Esophagus mucosa (tissue), 1 donor: Measurements from ENCODE around the gene CHST7. TPM values are rescaled to one million over a fixed set of nuclear protein-coding genes. Genes with fewer than 3 reads are reported as not detected.

ENCODE experiments used
- ATAC-seq: fragments of 200-7000 bp; cut with Tn5 transposase; one replicate; pipeline ENCODE4 v1.9.1; 2020
- total RNA-seq: library from RNA; stranded (reverse); gene quantifications from one replicate; pipeline ENCODE4 v1.2.4, GENCODE V29; 2023
- donor health status: DM: yes; HTN: yes; CAD: no.

Gene CHST7
- total RNA-seq, 1 donor from 2014 or later = 0.96 TPM

DNA sequence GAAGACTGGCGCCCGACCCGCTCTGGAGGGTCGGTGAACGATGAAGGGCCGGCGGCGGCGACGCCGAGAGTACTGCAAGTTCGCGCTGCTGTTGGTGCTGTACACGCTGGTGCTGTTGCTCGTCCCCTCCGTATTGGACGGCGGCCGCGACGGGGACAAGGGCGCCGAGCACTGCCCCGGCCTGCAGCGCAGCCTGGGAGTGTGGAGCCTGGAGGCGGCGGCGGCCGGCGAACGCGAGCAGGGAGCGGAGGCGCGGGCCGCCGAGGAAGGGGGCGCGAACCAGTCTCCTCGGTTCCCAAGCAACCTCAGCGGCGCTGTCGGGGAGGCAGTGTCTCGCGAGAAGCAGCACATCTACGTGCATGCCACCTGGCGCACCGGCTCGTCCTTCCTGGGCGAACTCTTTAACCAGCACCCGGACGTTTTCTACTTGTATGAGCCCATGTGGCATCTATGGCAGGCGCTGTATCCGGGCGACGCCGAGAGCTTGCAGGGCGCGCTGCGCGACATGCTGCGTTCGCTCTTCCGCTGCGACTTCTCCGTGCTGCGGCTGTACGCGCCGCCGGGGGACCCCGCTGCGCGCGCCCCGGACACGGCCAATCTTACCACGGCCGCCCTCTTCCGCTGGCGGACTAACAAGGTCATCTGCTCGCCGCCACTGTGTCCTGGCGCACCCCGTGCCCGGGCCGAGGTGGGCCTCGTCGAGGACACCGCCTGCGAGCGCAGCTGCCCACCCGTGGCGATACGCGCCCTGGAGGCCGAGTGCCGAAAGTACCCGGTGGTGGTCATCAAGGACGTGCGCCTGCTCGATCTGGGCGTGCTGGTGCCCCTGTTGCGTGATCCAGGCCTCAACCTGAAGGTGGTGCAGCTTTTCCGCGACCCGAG is 568 bp downstream of the CHST7 start:
- peak; percentile 61 for ATAC-seq

DNA sequence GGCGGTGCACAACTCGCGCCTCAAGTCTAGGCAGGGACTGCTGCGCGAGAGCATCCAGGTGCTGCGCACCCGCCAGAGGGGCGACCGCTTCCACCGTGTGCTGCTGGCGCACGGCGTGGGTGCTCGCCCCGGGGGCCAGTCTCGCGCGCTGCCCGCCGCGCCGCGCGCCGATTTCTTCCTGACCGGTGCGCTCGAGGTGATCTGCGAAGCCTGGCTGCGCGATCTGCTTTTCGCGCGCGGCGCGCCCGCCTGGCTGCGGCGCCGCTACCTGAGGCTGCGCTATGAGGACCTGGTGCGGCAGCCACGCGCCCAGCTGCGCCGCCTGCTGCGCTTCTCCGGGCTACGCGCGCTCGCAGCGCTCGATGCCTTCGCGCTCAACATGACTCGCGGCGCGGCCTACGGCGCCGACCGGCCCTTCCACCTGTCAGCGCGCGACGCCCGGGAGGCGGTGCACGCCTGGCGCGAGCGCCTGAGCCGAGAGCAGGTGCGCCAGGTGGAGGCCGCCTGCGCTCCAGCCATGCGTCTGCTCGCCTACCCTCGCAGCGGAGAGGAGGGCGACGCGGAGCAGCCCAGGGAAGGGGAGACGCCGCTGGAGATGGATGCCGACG is 1.3 kb downstream of the CHST7 start:
- ATAC-seq = peak; percentile 60

DNA sequence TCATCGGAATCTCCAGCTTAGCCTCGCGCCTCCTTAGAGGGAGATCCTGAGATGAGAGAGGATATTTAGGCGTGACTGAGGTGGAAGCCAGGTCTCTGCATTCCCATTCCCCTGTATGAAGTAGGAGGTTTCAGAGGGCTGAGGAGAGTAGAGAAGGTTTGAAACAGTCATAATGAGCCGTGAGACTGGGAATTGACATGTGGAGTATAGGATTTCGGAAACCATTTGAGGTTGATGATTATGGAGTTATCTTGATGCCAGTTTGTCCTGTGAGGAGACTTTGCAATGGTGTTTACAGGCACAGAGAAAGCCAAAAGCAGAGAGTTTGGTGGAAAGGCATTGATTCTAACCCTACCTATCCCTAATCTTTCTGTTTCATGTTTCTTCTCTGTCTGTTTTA is 2.0 kb downstream of the CHST7 start:
- no peak for ATAC-seq

DNA sequence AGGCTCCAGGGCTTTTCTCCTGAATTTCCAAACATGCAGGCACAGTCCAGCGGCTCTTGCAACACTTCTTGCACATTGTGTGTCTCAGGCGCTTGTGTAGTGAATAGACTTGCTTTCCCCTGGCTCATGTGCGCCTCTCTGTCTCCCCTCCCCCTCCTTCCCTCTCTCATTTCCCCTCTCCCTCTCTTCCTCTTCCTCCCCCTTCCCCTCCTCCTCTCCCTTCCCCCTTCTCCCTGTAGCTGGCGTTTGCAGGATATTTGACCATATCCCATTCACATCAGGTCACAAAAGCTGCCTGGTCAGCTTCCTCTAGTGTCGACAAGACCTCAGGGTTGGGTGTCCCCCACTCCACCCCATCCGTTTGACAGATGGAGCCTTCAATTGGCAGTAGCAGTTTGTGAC is 2.4 kb downstream of the CHST7 start:
- no peak for ATAC-seq

DNA sequence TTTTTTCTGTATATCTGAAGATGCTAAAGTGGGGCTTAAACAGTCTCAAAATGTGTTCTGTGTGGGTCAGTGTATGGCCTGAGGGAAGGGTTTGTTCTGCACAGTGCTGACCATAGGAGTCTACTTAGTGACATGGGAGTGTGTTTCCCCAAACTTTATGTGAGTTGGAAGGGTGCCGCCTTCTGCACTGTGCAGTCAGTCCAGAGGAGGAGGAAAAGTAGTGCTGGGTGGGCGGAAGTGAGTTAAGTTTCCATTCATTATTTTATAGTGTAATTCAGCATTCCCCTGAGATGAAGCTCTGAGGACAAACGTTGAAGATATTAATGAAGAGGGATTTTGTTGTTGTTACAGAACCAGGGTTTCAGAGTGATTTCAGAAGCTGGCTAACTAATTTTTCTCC is 2.9 kb downstream of the CHST7 start:
- no peak for ATAC-seq

DNA sequence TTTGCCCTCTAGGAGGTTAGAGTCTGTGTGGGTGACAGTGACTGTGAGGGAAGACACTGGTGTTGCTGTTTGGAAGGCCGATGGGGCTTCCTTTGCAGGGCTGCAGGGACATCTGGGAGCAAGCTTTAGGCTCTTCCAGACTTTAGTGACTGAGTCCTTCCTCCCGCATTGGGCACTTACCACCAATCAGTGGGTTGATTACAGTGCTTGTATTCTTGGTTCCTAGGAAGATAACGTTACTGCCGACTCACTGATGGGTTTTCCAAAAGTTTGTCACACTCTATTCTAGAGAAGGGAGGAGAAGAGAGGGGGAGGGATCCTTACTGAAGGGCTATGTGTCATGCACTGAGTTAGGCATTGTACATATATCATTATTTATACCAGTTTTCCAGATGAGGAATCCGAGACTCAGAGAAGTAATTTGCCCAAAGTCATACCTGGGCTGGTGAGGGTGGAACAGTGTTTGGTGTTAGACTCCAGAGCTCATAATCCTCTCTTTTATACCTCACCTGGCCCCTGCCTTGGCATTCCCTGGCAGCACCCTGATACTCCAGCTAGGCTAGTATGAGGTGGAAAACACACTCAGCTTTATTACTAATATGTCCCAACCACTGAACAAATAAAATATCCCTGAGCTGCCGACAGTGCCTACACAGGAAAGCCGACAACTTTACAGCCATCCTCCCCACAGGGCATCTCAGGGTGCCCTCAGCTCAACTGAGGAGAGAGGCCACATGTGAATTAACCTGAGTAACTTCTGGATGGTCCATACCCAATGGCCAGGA is 3.8 kb downstream of the CHST7 start:
- peak; percentile 15 for ATAC-seq

DNA sequence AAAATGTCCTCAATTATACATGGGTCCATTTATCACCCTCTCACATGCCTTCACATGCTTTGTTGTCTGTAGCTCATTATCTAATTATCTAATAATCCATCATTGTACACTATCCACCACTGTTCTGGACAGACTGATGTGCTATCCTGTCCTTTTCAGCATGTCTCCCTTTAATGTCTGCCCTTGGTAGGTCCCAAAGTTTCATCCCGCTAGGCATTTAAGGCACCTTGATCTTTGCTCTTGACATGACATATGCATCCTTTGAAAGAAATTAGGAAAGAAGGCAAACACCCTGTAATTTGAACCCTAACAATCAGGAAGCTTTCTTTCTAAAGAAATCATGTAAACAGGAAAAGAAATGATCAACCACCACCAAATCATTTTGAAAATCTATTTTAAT is 5.7 kb downstream of the CHST7 start:
- no peak for ATAC-seq

DNA sequence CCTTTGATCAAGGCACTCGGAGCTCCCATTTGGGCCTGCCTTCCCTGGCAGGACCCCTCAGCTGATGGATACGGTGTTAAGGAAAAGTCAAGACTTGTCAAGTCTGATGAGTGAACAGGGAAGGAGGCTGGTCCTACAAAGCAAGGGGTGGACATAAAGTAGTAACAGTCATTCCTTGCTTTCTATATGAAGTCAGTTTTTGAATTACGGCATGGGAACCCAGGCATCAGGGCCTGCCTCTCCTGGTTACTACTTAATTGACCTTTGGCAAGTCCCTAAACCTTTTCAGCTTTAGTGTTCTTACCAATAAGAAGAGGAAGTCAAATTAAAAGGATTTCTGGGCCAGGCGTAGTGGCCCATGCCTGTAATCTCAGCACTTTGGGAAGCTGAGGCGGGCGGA is 7.0 kb downstream of the CHST7 start:
- no peak for ATAC-seq

DNA sequence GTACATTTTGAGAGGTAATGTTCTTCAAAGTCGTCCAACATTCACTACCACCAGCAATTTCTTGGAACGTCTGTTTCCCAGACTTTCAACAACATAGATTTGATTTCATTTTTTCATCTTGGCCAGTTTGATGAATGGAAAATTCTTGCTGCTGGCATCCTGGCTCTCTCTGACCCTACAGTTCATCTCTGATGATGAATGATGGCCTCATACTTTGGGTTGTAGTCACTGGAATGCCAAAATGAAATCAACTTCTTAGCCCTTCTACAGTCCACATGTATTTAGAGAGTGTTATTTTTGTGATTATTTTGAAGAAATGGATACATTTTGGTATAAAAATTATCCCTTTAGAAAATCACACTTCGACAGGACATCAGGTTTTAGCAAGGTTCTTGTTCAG is 8.8 kb downstream of the CHST7 start:
- no peak for ATAC-seq

DNA sequence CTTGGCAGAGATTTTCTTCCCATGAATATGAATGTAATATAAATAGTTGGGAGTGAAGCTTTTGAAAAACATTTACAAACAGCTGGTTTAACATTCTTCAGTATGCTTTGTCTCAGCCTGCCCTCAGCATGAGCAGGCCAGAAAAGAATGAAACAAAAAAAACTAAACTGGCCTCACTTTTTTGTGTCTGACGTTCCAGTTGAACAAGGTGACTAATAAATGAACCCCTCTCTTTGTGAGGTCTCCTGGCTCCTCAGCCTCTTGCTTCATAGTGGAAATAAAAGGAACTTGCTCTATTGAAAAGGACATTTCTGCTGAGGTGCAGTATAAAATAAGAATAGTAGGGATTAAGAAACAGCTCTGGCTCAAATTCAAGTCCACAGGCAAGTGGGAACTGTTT is 9.4 kb downstream of the CHST7 start:
- ATAC-seq = peak; percentile 80

DNA sequence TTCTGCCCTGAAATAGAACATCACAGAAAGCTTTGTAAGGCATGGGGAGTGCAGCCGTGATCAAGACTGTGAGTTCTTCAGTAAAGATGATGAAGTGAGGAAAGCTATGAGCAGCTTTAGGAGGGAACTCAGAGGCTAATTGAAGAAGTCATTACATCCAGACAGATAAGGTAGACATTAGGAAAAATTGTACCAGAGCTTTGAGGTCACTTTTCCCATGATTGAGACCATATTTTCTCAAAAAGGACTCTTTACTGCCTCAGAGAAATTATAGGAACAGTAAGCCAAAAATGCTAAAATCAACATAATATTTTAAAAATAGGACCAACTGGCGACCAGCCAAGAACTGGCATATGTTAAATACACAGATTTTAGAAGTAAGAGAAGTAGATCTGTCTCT is 11.2 kb downstream of the CHST7 start:
- ATAC-seq = no peak

DNA sequence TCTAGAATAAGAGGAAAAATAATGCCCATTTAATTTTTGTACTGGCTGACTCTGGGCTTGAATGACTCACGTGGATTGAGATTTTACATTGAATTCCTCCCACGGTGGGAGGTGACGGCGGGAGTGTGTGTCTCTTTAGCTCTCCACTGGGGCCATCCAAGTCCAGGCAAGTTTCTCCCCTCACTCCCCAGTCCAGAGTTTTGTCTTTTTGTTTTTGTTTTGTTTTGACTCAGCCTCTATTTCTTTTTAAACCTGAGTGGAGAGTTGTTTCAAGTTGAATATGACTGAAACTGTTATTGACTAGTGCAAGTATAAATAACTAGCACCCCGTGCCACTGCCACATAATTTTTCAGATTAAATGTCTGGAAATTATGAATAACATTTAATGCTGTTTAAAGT is 13.6 kb downstream of the CHST7 start:
- ATAC-seq = no peak

DNA sequence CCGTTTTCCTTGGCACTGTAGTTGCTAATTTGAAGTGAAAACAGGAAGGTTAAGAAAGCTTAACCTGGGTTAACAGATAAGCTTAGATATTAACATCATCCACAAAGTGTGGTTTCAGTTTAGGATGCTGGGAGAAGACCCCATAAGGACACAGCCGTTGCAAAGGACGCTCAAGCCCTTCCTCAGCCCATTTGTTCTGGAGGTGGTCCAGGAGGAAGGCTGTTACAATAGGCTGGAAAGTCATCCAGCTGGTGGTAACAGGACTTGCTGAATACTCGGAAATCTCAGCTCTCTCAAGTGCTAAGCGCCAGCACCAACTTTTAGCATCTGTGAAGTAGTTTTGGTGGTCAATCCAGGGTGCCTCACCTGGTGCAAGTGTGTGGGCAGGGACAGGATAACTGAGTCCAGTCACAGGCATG is 14.2 kb downstream of the CHST7 start:
- ATAC-seq = no peak

DNA sequence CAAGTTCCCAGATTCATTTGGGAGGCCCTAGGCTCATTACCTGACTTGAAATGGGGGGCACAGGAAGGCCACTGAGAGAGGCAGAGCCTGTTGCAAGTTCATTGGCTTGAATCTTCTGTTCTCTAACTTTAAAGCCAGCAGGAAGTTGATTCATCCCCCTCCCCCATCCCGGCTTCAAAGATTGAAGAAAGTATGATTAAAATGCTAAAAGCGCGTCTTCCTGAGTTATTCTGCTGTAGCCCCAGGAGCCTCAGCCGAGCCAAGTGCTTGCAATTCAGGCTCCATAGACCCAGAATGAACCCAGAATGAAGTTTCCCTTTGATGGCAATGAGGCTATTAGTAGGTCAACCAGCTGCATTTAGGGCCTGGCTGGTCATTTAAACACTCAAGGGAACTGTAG is 14.7 kb downstream of the CHST7 start:
- no peak for ATAC-seq

DNA sequence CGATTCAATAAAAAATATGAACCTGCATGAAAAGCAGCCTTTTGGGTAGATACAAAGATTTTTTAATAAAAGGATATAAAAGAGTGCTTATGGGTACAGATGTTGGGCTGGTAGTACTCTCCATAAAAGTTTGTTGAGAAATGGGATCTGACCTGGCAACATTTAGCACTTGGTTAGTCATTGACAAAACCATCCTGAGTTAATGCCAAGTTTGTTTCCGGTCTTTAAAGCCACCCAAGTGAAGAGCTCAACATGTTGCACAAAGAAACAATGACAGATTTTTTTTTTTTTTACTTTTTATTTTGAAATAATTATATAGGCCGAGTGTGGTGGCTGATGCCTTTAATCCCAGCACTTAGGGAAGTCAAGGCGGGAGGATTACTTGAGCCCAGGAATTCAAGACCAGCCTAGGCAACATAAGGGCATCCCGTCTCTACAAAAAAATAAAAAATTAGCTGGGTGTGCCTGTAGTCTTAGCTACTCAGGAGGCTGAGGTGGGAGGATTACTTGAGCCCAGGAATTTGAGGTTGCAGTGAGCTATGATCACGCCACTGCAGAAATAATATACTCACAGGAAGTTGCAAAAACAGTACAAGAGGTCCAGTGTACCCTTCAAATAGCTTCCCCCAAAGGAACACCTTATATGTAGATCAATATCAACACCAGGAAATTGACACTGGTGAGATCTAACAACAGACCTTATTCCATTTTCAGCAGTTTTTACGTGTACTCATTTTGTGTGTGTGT is 16.6 kb downstream of the CHST7 start:
- ATAC-seq = peak; percentile 72

DNA sequence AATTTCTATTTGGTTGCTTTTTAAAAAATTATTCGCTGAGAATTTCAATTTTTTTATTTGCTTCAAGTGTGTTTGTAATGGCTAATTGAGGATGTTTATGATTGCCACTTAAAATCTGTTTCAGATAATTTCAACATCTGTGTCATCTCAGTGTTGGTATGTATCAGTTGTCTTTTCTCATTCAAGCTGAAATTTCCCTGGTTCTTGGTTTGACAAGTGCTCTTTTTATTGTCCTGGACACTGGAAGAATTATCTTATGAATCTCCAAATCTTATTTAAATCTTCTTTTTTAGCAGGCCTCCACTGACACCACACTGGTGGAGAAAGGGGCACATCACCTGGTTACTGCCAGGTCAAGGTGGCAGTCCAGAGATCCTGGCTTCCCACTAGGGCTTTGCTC is 21.5 kb downstream of the CHST7 start:
- no peak for ATAC-seq

DNA sequence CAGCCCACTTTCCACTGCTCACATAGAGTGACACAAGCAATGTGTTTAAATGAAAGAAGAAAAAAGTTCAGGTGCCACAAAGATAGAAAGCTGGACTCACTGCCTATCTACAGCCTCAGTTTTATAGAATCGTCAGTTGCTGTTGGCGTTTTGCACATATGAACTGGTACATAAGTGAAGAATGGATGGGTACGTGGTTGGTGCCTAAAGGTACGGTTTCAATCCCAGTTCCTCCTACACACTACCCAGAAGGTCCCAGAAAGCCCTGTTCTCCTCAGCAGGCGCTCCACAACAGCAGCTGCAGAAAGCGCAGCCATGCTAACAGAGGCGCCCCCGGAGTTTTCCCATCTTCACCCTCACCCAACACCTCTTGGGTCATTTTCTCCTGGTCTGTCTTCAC is 23.6 kb downstream of the CHST7 start:
- ATAC-seq = no peak

DNA sequence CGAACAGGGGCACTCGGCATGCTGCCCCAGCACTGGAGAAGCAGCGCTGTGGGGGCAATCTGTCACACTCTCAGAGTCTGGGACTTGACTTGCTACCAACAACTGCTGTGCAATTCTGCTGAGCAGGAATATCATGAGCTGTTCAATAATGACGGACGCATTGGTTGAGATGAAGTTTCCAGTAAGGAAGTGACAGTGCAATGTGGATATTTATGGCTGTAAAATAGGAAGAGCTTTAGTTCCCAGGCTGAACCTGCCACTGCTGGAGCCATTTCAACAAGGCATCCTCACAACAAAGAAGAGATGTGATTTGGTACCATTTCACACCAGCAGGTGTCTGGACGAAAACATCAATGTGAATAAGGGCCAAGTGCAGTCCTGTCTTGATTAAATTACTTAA is 24.2 kb downstream of the CHST7 start:
- ATAC-seq = no peak

DNA sequence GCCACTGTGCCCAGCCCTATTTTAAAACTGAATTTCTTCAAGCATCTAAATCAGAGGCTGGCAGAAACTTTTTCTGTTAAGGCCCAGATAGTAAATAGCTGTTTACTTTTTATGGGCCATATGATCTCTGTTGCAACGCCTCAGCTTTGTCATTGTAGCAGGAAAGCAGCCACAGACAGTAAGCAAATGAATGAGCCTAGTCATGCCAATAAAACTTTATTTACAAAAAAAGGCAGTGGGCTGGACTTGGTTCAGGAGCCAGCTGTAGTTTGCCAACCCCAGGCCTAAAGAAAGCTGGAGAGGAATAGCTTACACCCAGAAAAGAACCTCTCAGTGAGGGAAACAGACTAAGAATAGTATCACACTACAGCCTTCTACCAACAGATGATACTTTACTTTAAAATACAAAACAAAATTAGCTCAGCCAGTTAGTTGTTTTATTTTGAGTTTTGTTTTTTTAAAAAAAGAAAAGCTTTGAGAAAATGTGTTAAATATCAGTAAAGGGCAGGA is 25.5 kb downstream of the CHST7 start:
- ATAC-seq = no peak

DNA sequence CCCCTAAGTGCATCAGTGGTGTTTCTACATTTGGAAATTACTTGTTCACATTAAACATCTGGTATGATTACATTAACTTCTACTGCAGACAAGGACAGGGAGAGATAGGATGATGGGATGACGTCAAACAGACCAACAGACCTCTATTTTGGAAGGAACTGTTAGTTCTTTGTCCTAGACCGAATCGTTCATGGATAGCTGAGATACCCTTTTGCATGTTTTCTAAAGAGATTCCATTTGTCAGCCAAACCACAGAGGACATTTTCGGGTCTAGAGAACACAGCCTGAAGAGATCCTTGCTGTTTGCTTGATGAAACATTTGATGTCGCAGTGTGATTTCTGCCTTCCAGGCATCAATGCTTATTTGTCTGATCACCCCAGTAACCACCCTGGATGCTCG is 27.7 kb downstream of the CHST7 start:
- ATAC-seq = no peak

DNA sequence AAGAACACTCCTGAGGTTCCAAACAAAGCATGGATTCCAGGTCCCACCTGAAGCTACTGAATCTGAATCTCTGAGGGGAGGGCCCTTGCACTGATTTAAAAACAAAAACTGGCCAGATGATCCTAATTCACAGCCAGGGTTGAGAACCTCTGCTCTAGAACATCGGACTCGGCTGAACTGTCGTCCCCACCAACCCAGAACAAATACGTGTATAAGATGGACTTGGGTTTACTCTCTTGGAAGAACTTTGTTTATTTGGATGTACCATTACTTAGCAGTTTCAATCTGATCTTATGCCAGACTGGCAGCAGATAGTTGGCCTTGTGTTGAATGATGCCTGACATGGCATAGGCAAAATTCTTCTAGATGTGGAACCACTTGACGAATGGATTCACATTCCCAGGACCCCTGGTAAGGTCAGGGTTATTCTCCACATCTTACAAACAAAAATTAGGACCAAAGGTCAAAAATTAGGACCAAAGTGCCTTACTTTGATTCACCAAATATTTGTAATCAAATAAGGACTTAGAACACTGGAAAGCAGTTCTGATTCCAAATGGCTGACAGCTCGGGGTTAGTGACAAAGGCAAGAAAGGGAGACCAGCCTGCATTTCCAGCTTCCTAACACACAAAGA is 29.0 kb downstream of the CHST7 start:
- ATAC-seq = no peak

DNA sequence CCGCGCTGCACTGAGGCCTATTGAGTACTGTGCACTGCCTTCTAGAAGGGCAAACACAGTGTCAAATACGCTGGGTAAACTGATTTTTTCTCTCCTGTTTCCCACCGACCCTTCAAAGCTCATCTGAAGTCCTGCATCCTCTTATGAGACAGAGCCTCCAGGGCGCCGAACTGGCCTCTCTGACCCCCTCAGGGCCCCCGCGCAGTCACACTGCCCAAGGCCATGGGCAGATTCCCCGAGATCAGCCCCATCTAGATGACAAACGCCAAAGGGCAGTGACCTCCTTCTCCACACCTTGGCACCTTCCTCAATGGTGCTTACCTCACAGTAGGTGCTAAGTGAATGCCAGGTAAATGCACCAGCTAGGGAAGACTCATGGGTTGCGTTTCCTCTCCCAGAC is 34.4 kb downstream of the CHST7 start:
- ATAC-seq = no peak
